Measurements from ENCODE around the gene KMT2C. TPM values are rescaled to one million over a fixed set of nuclear protein-coding genes. Genes with fewer than 3 reads are reported as not detected.

Gene KMT2C
- total and polyA plus RNA-seq, 10 of the 15 experiments (the other 5 are each of a cell fraction or from before 2014, with no cell fraction given), result 3.3 to 45.2 (median 19.2) TPM

DNA sequence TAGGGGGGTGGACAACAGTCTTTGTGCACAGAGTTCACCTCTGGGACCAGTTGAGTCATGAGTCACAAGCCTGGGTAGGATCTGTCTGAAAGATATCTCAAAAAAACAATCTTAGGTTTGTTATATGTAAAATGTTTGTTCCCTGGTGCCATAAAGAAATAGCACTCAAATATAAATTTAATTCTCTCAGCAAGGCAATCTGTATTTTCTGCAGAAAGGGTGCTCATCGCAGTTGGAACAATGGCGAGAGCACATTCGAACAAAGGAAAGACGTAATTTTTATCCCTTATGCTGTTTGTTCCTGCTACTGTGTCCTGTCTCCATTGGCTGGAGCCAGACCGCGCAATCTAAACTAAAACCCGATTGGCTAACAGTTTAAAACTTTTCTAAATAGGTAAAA, 346.6 kb downstream of the KMT2C start:
- ChIA-PET RAD21 (ENCODE audit: unreplicated experiment) (no interaction called here), POLR2A (no interaction called here), CTCF (interaction anchor here (0.7 kb wide), 1 partner anchor 506 kb away, joined by 4 read pairs; no protein-coding TSS in a partner anchor), SMC1A (ENCODE audit: uncharacterized antibody, unreplicated experiment) (no interaction called here)
- Histone ChIP-seq H3K36me3 (ENCODE audit: control insufficient read depth in 2 of 2, insufficient read depth in 2 of 2, low read length in 1 of 2) (no peaks in the 10 kb centered on the region), H3K9ac (ENCODE audit: control insufficient read depth, insufficient read depth, low read length) (no peak overlapping the region), H3K4me2 (ENCODE audit: control insufficient read depth, insufficient read depth) (no peak overlapping the region), H2AFZ (ENCODE audit: control insufficient read depth, low read depth, low read length) (no peak overlapping the region), H3K9me3 (replicated peaks; ENCODE audit: control insufficient read depth, insufficient read depth, low read length) (peaks cover 6% of the 10 kb centered on the region; the same call in 2 of the 3 replicates), H3K79me2 (ENCODE audit: control insufficient read depth, insufficient read depth, low read length) (no peaks in the 10 kb centered on the region), H3K4me1 (ENCODE audit: control insufficient read depth, insufficient read depth, low read length) (no peaks in the 10 kb centered on the region), H4K20me1 (ENCODE audit: control insufficient read depth, insufficient read depth) (no peaks in the 10 kb centered on the region), H3K27me3 (replicated peaks in 1 of 2; ENCODE audit: control insufficient read depth in 2 of 2, insufficient read depth in 2 of 2, low read length in 1 of 2) (no peaks in the 10 kb centered on the region), H3K4me3 (no peak overlapping the region), H3K27ac (ENCODE audit: control insufficient read depth, insufficient read depth) (no peak overlapping the region)
- no TSS peak for BruUV-seq (replicated peaks)
- ATAC-seq (no peak), DNase-seq (ENCODE audit: low read depth, low spot score) (no peak), FAIRE-seq (no peak)
- over 99% methylated on average over 7 of the region's 7 CpGs for WGBS (ENCODE audit: insufficient coverage, insufficient replicate concordance, low lambda C conversion rate, missing lambda C conversion rate)
- intact Hi-C loops (cut with micrococcal nuclease; ENCODE audit: unreplicated experiment) (no loop called here), in situ Hi-C loops (cut with MboI) (no loop called here)
- TF ChIP-seq BCL11A (IDR thresholded peaks at IDR 0.05; ENCODE audit: low read depth, low read length) (no peak), CBX5 (IDR thresholded peaks at IDR 0.05; ENCODE audit: low read depth) (peak; percentile 49; the same call in 1 of the 2 replicates)

DNA sequence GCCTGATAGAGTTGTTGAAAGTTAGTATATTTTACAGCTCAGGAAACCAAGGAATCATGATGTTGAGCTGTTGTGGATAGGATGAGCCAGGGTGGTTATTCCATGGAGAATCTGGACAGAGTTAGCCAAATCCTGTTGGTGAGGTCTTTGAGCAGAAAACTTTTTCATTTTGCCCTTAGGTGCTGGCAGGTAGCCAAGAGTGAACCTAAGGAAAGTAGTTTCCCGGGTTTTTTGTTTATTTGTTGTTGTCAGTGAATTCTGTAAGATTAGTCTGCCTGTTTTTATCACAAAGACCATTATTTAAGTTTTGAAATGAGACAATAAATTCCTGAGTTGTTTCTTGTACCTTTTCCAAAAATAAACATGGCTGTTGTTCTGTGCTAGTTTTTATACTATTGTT, 349.3 kb downstream of the KMT2C start:
- H3K4me3 ChIP-seq, result no peak overlapping the region
- RAD21 ChIA-PET (ENCODE audit: unreplicated experiment), result no interaction called here
- POLR2A ChIA-PET, result no interaction called here
- no peak overlapping the region for H3K9ac ChIP-seq (ENCODE audit: control insufficient read depth, insufficient read depth, low read length)
- no peak for ATAC-seq
- DNase-seq (ENCODE audit: low read depth, low spot score), result no peak
- H4K20me1 ChIP-seq (ENCODE audit: control insufficient read depth, insufficient read depth), result no peaks in the 10 kb centered on the region
- BruUV-seq (replicated peaks), result no TSS peak
- no peak for TF ChIP-seq RCOR1 (conservative IDR thresholded peaks at IDR 0.05; ENCODE audit: low read depth, low read length)
- TF ChIP-seq, protein P1, sequence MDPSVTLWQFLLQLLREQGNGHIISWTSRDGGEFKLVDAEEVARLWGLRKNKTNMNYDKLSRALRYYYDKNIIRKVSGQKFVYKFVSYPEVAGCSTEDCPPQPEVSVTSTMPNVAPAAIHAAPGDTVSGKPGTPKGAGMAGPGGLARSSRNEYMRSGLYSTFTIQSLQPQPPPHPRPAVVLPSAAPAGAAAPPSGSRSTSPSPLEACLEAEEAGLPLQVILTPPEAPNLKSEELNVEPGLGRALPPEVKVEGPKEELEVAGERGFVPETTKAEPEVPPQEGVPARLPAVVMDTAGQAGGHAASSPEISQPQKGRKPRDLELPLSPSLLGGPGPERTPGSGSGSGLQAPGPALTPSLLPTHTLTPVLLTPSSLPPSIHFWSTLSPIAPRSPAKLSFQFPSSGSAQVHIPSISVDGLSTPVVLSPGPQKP (IDR thresholded peaks at IDR 0.05; ENCODE audit: low read depth, low read length), result no peak
- TF ChIP-seq MEF2B (IDR thresholded peaks at IDR 0.05; ENCODE audit: partially characterized antibody, poor library complexity, severe bottlenecking), result no peak
- no peak for TF ChIP-seq PML (IDR thresholded peaks at IDR 0.05; ENCODE audit: low read length)
- no peak for TF ChIP-seq YY1 (IDR thresholded peaks at IDR 0.05; ENCODE audit: low read depth, low read length)
- TF ChIP-seq ZZZ3 (IDR thresholded peaks at IDR 0.05; ENCODE audit: control insufficient read depth, insufficient read length, low read depth), result no peak
- TF ChIP-seq EGR1 (IDR thresholded peaks at IDR 0.05; ENCODE audit: borderline replicate concordance in 1 of 2, low read depth in 2 of 2, low read length in 2 of 2), result no peak
- no peak for TF ChIP-seq STAT1 (conservative IDR thresholded peaks at IDR 0.05)
- no peak for TF ChIP-seq ZBTB4 (CRISPR knock-in tag; IDR thresholded peaks at IDR 0.05)
- TF ChIP-seq HDGF (IDR thresholded peaks at IDR 0.05), result no peak
- TF ChIP-seq JUNB (IDR thresholded peaks at IDR 0.05), result no peak
- no peak for TF ChIP-seq MYB (IDR thresholded peaks at IDR 0.05; ENCODE audit: borderline replicate concordance, low read depth, low read length)
- no peak for TF ChIP-seq CREB1 (IDR thresholded peaks at IDR 0.05; ENCODE audit: low read depth)
- no peak overlapping the region for H3K4me2 ChIP-seq (ENCODE audit: control insufficient read depth, insufficient read depth)
- peaks cover 6% of the 10 kb centered on the region; the same call in 2 of the 3 replicates for H3K9me3 ChIP-seq (replicated peaks; ENCODE audit: control insufficient read depth, insufficient read depth, low read length)
- CTCF ChIA-PET, result no interaction called here
- SMC1A ChIA-PET (ENCODE audit: uncharacterized antibody, unreplicated experiment), result no interaction called here
- no peak overlapping the region for H3K27ac ChIP-seq (ENCODE audit: control insufficient read depth, insufficient read depth)
- no peaks in the 10 kb centered on the region for H3K36me3 ChIP-seq (ENCODE audit: control insufficient read depth in 2 of 2, insufficient read depth in 2 of 2, low read length in 1 of 2)
- H3K27me3 ChIP-seq (replicated peaks in 1 of 2; ENCODE audit: control insufficient read depth in 2 of 2, insufficient read depth in 2 of 2, low read length in 1 of 2), result no peaks in the 10 kb centered on the region
- intact Hi-C loops (cut with micrococcal nuclease; ENCODE audit: unreplicated experiment) (no loop called here), in situ Hi-C loops (cut with MboI) (no loop called here)
- FAIRE-seq, result no peak
- H3K4me1 ChIP-seq (ENCODE audit: control insufficient read depth, insufficient read depth, low read length), result no peaks in the 10 kb centered on the region
- H3K79me2 ChIP-seq (ENCODE audit: control insufficient read depth, insufficient read depth, low read length), result no peaks in the 10 kb centered on the region
- H2AFZ ChIP-seq (ENCODE audit: control insufficient read depth, low read depth, low read length), result no peak overlapping the region
- 55% methylated on average over 1 of the region's 1 CpG for WGBS (ENCODE audit: insufficient coverage, insufficient replicate concordance, low lambda C conversion rate, missing lambda C conversion rate)

Measured in GM12878 (cell line).